DND-41 (cell line): ENCODE results near the gene OR2M5.

Experiments used
- ATAC-seq: fragments of 200-7000 bp; cut with Tn5 transposase; 3 replicates; pipeline ENCODE4 v1.9.1; 2021; ENCODE audit warnings: low read depth; ENCODE audit not compliant: insufficient read depth
- DNase-seq: peaks from one replicate; pipeline ENCODE4 v3.0.0-alpha.2; 2020
- H2AFZ ChIP-seq: 2 replicates; pipeline ENCODE4 v1.6.0; 2012; ENCODE audit warnings: low read depth, low read length
- H3K27ac ChIP-seq: 2 replicates; pipeline ENCODE4 v1.5.1; 2012; ENCODE audit warnings: low read length, inconsistent platforms
- H3K27me3 ChIP-seq: fragments of 200-600 bp; sonication (generic); 2 replicates; pipeline ENCODE4 v1.6.0; 2012; ENCODE audit warnings: low read length, mild to moderate bottlenecking, inconsistent platforms; ENCODE audit not compliant: insufficient read depth, poor library complexity
- H3K36me3 ChIP-seq: 2 replicates; pipeline ENCODE4 v1.5.1; 2012; ENCODE audit warnings: low read length, inconsistent platforms; ENCODE audit not compliant: insufficient read depth
- H3K4me1 ChIP-seq: 2 replicates; pipeline ENCODE4 v1.5.1; 2012; ENCODE audit warnings: mild to moderate bottlenecking, low read length; ENCODE audit not compliant: insufficient read depth
- H3K4me2 ChIP-seq: 2 replicates; pipeline ENCODE4 v1.6.0; 2012; ENCODE audit warnings: mild to moderate bottlenecking, moderate library complexity, low read length, inconsistent platforms; ENCODE audit not compliant: insufficient read depth
- H3K4me3 ChIP-seq, 2 experiments: fragments of 200-600 bp in 1 of 2; shearing (Covaris generic) in 1 of 2; 2 replicates each; pipeline ENCODE4 v1.5.1; 2012 to 2016; ENCODE audit warnings: inconsistent platforms in 2 of 2, low read length in 2 of 2, mild to moderate bottlenecking in 2 of 2, low read depth in 1 of 2, moderate library complexity in 1 of 2
- H3K79me2 ChIP-seq: 2 replicates; pipeline ENCODE4 v1.6.0; 2012; ENCODE audit warnings: low read length, inconsistent platforms; ENCODE audit not compliant: insufficient read depth
- H3K9ac ChIP-seq: 2 replicates; pipeline ENCODE4 v1.6.0; 2012; ENCODE audit warnings: low read depth, mild to moderate bottlenecking, inconsistent platforms, low read length, moderate library complexity
- H3K9me3 ChIP-seq: 2 replicates; pipeline ENCODE4 v1.5.1; 2012; ENCODE audit warnings: low read length, moderate library complexity, mild to moderate bottlenecking, inconsistent platforms; ENCODE audit not compliant: insufficient read depth, severe bottlenecking
- H4K20me1 ChIP-seq: 2 replicates; pipeline ENCODE4 v1.6.0; 2012; ENCODE audit warnings: low read length; ENCODE audit not compliant: insufficient read depth
- CTCF ChIP-seq: IDR thresholded peaks from 2 replicates; pipeline ENCODE4 v1.5.1; 2012; ENCODE audit warnings: borderline replicate concordance, low read length, moderate library complexity, mild to moderate bottlenecking; ENCODE audit not compliant: poor library complexity, severe bottlenecking; ENCODE audit errors: extremely low read depth
- EZH2 ChIP-seq: IDR thresholded peaks from 3 replicates; pipeline ENCODE4 v1.6.1; 2012; ENCODE audit warnings: borderline replicate concordance, low read depth, mild to moderate bottlenecking, moderate library complexity, low read length, inconsistent platforms; ENCODE audit not compliant: severe bottlenecking

Gene OR2M5

GRCh38 chr1:248140846-248141245 lies 4.1 kb upstream of the OR2M5 start:
- no peaks in the 10 kb centered on the region for H3K4me1 ChIP-seq
- no peak overlapping the region for H3K9ac ChIP-seq
- no peak for ATAC-seq
- H3K36me3 ChIP-seq: no peaks in the 10 kb centered on the region
- no peaks in the 10 kb centered on the region for H3K27me3 ChIP-seq
- DNase-seq: no peak
- no peak overlapping the region for H3K4me2 ChIP-seq
- no peak overlapping the region for H3K27ac ChIP-seq
- H3K4me3 ChIP-seq: no peak overlapping the region
- no peaks in the 10 kb centered on the region for H3K9me3 ChIP-seq
- no peak for TF ChIP-seq CTCF
- TF ChIP-seq EZH2: no peak
- no peaks in the 10 kb centered on the region for H4K20me1 ChIP-seq
- no peaks in the 10 kb centered on the region for H3K79me2 ChIP-seq
- no peak overlapping the region for H2AFZ ChIP-seq

GRCh38 chr1:248143311-248143710 lies 1.6 kb upstream of the OR2M5 start:
- Histone ChIP-seq H3K27ac (no peak overlapping the region), H3K27me3 (no peaks in the 10 kb centered on the region), H4K20me1 (no peaks in the 10 kb centered on the region), H3K4me2 (no peak overlapping the region), H3K9me3 (no peaks in the 10 kb centered on the region), H3K79me2 (no peaks in the 10 kb centered on the region), H3K9ac (no peak overlapping the region), H3K4me3 (no peak overlapping the region), H2AFZ (no peak overlapping the region), H3K4me1 (no peaks in the 10 kb centered on the region), H3K36me3 (no peaks in the 10 kb centered on the region)
- TF ChIP-seq EZH2 (no peak), CTCF (no peak)
- no peak for DNase-seq
- no peak for ATAC-seq

GRCh38 chr1:248152056-248152827 lies 7.3 kb downstream of the OR2M5 start:
- no peaks in the 10 kb centered on the region for H3K79me2 ChIP-seq
- DNase-seq: no peak
- H4K20me1 ChIP-seq: no peaks in the 10 kb centered on the region
- H3K4me3 ChIP-seq: no peak overlapping the region
- no peak overlapping the region for H3K4me2 ChIP-seq
- H3K27ac ChIP-seq: no peak overlapping the region
- no peak overlapping the region for H3K9ac ChIP-seq
- no peaks in the 10 kb centered on the region for H3K4me1 ChIP-seq
- ATAC-seq: no peak
- H3K36me3 ChIP-seq: no peaks in the 10 kb centered on the region
- no peak for TF ChIP-seq EZH2
- TF ChIP-seq CTCF: peak; percentile 26
- no peak overlapping the region for H2AFZ ChIP-seq
- H3K9me3 ChIP-seq: no peaks in the 10 kb centered on the region
- no peaks in the 10 kb centered on the region for H3K27me3 ChIP-seq
